CD14-positive monocyte (primary cell): ENCODE data around the gene HOXC9. TPM values are rescaled to one million over a fixed set of nuclear protein-coding genes. Genes with fewer than 3 reads are reported as not detected.
A peak's percentile ranks its signal among the peaks of the same experiment; 100 is the strongest.

Source experiments
- DNase-seq, 3 donors: peaks; one replicate each; pipeline ENCODE4 v3.0.0-alpha.2; 2011 to 2022
- H2AFZ ChIP-seq: 2 replicates; pipeline ENCODE4 v1.6.0; 2012; ENCODE audit warnings: mild to moderate bottlenecking, low read depth, low read length, inconsistent platforms; ENCODE audit not compliant: insufficient read depth, poor library complexity, severe bottlenecking
- H3K27ac ChIP-seq, 2 donors: 1 replicate in 1 of 2; 2 replicates in 1 of 2; pipeline ENCODE4 v1.5.1; 2012 to 2013; ENCODE audit warnings: low read length in 2 of 2, control low read depth in 1 of 2, inconsistent platforms in 1 of 2, low read depth in 1 of 2, mild to moderate bottlenecking in 1 of 2
- H3K27me3 ChIP-seq, 2 donors: one replicate each; pipeline versions ENCODE4 v1.6.0 to v1.6.1; 2011 to 2013; ENCODE audit warnings: low read length in 2 of 2; ENCODE audit not compliant: control insufficient read depth in 2 of 2, insufficient read depth in 2 of 2
- H3K36me3 ChIP-seq, 2 donors: replicated peaks in 1 of 2; 1 replicate in 1 of 2; 2 replicates in 1 of 2; pipeline versions ENCODE4 v1.5.1 to v1.6.1; 2012 to 2013; ENCODE audit warnings: low read length in 2 of 2, control low read depth in 1 of 2, inconsistent platforms in 1 of 2, mild to moderate bottlenecking in 1 of 2; ENCODE audit not compliant: insufficient read depth in 2 of 2, control insufficient read depth in 1 of 2
- H3K4me1 ChIP-seq, 2 donors: 1 replicate in 1 of 2; 2 replicates in 1 of 2; pipeline versions ENCODE4 v1.5.1 to v1.6.1; 2012 to 2013; ENCODE audit warnings: low read length in 2 of 2, control low read depth in 1 of 2, inconsistent platforms in 1 of 2, mild to moderate bottlenecking in 1 of 2, moderate library complexity in 1 of 2; ENCODE audit not compliant: insufficient read depth in 2 of 2, control insufficient read depth in 1 of 2
- H3K4me2 ChIP-seq: replicated peaks from 2 replicates; pipeline ENCODE3; 2012; ENCODE audit warnings: low read length, moderate library complexity, mild to moderate bottlenecking; ENCODE audit not compliant: poor library complexity, severe bottlenecking; ENCODE audit errors: extremely low read depth
- H3K4me3 ChIP-seq, 3 experiments: fragments of 200-600 bp in 1 of 3; sonication (generic) in 1 of 3; replicated peaks in 1 of 3; 1 replicate in 2 of 3; 2 replicates in 1 of 3; pipeline ENCODE4 v1.5.1; 2011 to 2013; ENCODE audit warnings: low read length in 3 of 3, mild to moderate bottlenecking in 3 of 3, control low read depth in 2 of 3, low read depth in 2 of 3, inconsistent platforms in 1 of 3, moderate library complexity in 1 of 3
- H3K79me2 ChIP-seq: 2 replicates; pipeline ENCODE4 v1.6.0; 2012; ENCODE audit warnings: mild to moderate bottlenecking, control low read depth, inconsistent platforms, low read length, moderate library complexity; ENCODE audit not compliant: insufficient read depth
- H3K9ac ChIP-seq: 2 replicates; pipeline ENCODE4 v1.6.0; 2017; ENCODE audit warnings: low read length, mild to moderate bottlenecking; ENCODE audit not compliant: insufficient read depth, poor library complexity, severe bottlenecking
- H3K9me3 ChIP-seq, 2 donors: replicated peaks in 1 of 2; 1 replicate in 1 of 2; 2 replicates in 1 of 2; pipeline versions ENCODE4 v1.5.1 to v1.6.1; 2012 to 2013; ENCODE audit warnings: low read length in 2 of 2, control low read depth in 1 of 2; ENCODE audit not compliant: control insufficient read depth in 1 of 2, insufficient read depth in 1 of 2
- H4K20me1 ChIP-seq: 2 replicates; pipeline ENCODE4 v1.6.0; 2012; ENCODE audit warnings: mild to moderate bottlenecking, low read length, control low read depth, moderate library complexity; ENCODE audit not compliant: insufficient read depth
- H3K27ac Mint-ChIP-seq, 7 donors: one replicate each; pipeline ENCODE4 v1.8.0; 2020; ENCODE audit warnings: mild to moderate bottlenecking in 7 of 7, mixed read lengths in 7 of 7, moderate library complexity in 6 of 7, inconsistent platforms in 2 of 7
- H3K27me3 Mint-ChIP-seq, 3 donors: one replicate each; pipeline ENCODE4 v1.8.0; 2021 to 2022; ENCODE audit warnings: low read depth in 3 of 3, mild to moderate bottlenecking in 3 of 3, mixed read lengths in 3 of 3, moderate library complexity in 3 of 3, inconsistent platforms in 1 of 3
- H3K36me3 Mint-ChIP-seq, 2 donors: one replicate each; pipeline ENCODE4 v1.8.0; 2020; ENCODE audit warnings: mixed read lengths in 2 of 2, inconsistent platforms in 1 of 2, mild to moderate bottlenecking in 1 of 2
- H3K4me1 Mint-ChIP-seq: one replicate; pipeline ENCODE4 v1.8.0; 2020; ENCODE audit warnings: mild to moderate bottlenecking, mixed read lengths
- H3K4me3 Mint-ChIP-seq, 2 donors: one replicate each; pipeline ENCODE4 v1.8.0; 2020; ENCODE audit warnings: mild to moderate bottlenecking in 2 of 2, mixed read lengths in 2 of 2, moderate library complexity in 1 of 2
- H3K9me3 Mint-ChIP-seq, 7 donors: one replicate each; pipeline ENCODE4 v1.8.0; 2020 to 2022; ENCODE audit warnings: mixed read lengths in 7 of 7, mild to moderate bottlenecking in 6 of 7, moderate library complexity in 6 of 7, inconsistent platforms in 2 of 7
- WGBS: methylation state at CpG from one replicate; pipeline ENCODE4 v1.1.5; 2013; ENCODE audit warnings: missing lambda C conversion rate; ENCODE audit not compliant: insufficient coverage; 5-methylcytosine and 5-hydroxymethylcytosine counted together
- intact Hi-C, 2 donors: fragments of 100-400 bp; cut with micrococcal nuclease; formaldehyde crosslinking; loops; one replicate each; pipeline versions ENCODE4 v1.15.0 to v1.15.1; 2023
- polyA plus RNA-seq, 3 donors: library from polyadenylated mRNA; depleted of rRNA in 1 of 3; unstranded in 2 of 3; stranded (reverse) in 1 of 3; fragments of 300-500 nt in 2 of 3; fragments of >200 nt in 1 of 3; fragmentation: Illumina TruSeq in 2 of 3; gene quantifications; 1 replicate in 2 of 3; 2 replicates in 1 of 3; pipeline ENCODE4 v1.2.3, GENCODE V29; 2012 to 2021
- TF ChIP-seq, protein P1 (sequence below): fragments of 200-600 bp; IDR thresholded peaks from one replicate; pipeline ENCODE4 v1.8.0; 2022; ENCODE audit warnings: antibody characterized with exemption, mild to moderate bottlenecking

HOXC9 gene
- polyA plus RNA-seq, 3 donors, result not detected

DNA sequence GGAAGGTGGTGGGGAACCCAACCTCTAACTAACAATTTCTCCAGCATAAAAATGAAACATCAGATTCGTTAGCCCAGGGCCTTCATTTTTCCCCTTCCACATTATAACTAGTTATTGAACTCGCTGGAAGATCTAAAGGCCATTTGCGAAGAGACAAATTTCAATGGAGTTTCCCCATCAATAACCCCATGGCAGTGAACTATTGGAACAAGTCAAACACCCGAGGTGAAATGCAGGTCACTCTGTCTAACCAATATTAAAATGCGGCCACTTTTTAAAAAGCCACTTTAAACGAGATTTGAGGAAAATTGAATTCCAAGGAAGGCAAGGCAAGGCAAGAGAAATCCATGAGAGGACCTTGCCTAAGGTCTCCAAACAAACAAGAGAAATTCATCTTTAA is 49.1 kb downstream of the HOXC9 start:
- Histone ChIP-seq H3K4me2 (no peak overlapping the region), H3K4me3 (no peak overlapping the region), H2AFZ (no peak overlapping the region), H3K79me2 (no peaks in the 10 kb centered on the region), H3K27ac (no peak overlapping the region), H4K20me1 (no peaks in the 10 kb centered on the region), H3K9ac (no peak overlapping the region), H3K27me3 (peaks cover 99 to 100% of the 10 kb centered on the region in 2 donors), H3K9me3 (peaks cover 5 to 46% of the 10 kb centered on the region in 2 donors), H3K4me1 (peaks cover 4 to 8% of the 10 kb centered on the region in 2 donors), H3K36me3 (no peaks in the 10 kb centered on the region)
- H3K4me1 Mint-ChIP-seq, result peaks cover 21% of the 10 kb centered on the region
- H3K9me3 Mint-ChIP-seq, result peaks cover 0 to 44% (median 13%) of the 10 kb centered on the region in 7 donors
- H3K4me3 Mint-ChIP-seq, result peak overlapping the region in 1 of 2 donors; percentile 76
- peaks cover 99 to 100% (median 99%) of the 10 kb centered on the region in 3 donors for H3K27me3 Mint-ChIP-seq
- no peak overlapping the region for H3K27ac Mint-ChIP-seq
- intact Hi-C loops, result no loop called here
- peaks cover 0 to 7% of the 10 kb centered on the region in 2 donors for H3K36me3 Mint-ChIP-seq
- TF ChIP-seq, protein P1, sequence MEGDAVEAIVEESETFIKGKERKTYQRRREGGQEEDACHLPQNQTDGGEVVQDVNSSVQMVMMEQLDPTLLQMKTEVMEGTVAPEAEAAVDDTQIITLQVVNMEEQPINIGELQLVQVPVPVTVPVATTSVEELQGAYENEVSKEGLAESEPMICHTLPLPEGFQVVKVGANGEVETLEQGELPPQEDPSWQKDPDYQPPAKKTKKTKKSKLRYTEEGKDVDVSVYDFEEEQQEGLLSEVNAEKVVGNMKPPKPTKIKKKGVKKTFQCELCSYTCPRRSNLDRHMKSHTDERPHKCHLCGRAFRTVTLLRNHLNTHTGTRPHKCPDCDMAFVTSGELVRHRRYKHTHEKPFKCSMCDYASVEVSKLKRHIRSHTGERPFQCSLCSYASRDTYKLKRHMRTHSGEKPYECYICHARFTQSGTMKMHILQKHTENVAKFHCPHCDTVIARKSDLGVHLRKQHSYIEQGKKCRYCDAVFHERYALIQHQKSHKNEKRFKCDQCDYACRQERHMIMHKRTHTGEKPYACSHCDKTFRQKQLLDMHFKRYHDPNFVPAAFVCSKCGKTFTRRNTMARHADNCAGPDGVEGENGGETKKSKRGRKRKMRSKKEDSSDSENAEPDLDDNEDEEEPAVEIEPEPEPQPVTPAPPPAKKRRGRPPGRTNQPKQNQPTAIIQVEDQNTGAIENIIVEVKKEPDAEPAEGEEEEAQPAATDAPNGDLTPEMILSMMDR, result no peak
- no peak for DNase-seq
- 66% methylated on average over 6 of the region's 6 CpGs for WGBS

DNA sequence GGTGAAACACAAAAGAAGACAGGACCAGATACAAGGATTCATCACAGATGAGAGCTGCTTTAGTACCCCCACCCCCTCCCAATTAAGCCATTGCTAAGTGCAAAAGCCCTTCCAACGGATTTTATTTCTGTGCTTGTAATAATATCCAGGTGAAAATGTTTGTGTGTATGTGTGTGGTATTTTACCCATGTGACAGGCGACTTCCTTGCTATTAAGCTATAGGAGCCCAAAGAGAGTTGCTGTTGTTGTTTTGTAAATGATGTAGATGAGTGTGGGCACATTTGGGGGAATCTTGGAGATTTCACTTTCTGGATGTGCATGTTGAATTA is 50.5 kb downstream of the HOXC9 start:
- peak overlapping the region in 1 of 2 donors; percentile 76 for H3K4me3 Mint-ChIP-seq
- 40% methylated on average over 1 of the region's 2 CpGs for WGBS
- no peak overlapping the region for H3K27ac Mint-ChIP-seq
- peaks cover 5 to 37% of the 10 kb centered on the region in 2 donors for H3K9me3 ChIP-seq
- DNase-seq, result no peak
- peaks cover 0 to 46% (median 13%) of the 10 kb centered on the region in 7 donors for H3K9me3 Mint-ChIP-seq
- H3K4me1 Mint-ChIP-seq, result peaks cover 24% of the 10 kb centered on the region
- peaks cover 4 to 8% of the 10 kb centered on the region in 2 donors for H3K4me1 ChIP-seq
- no peak overlapping the region for H3K4me3 ChIP-seq
- TF ChIP-seq, protein P1, result no peak
- H4K20me1 ChIP-seq, result no peaks in the 10 kb centered on the region
- H3K9ac ChIP-seq, result no peak overlapping the region
- peaks cover 0 to 7% of the 10 kb centered on the region in 2 donors for H3K36me3 Mint-ChIP-seq
- H3K27me3 ChIP-seq, result peaks cover 97 to 99% of the 10 kb centered on the region in 2 donors
- H3K79me2 ChIP-seq, result no peaks in the 10 kb centered on the region
- no peaks in the 10 kb centered on the region for H3K36me3 ChIP-seq
- peaks cover 97 to 100% (median 99%) of the 10 kb centered on the region in 3 donors for H3K27me3 Mint-ChIP-seq
- intact Hi-C loops, result no loop called here
- H2AFZ ChIP-seq, result no peak overlapping the region
- H3K4me2 ChIP-seq, result no peak overlapping the region
- H3K27ac ChIP-seq, result no peak overlapping the region
